Thymus (tissue), 11 donors: ENCODE measurements around the gene RGR. TPM values are rescaled to one million over a fixed set of nuclear protein-coding genes. Genes with fewer than 3 reads are reported as not detected.

ENCODE experiments used
- DNase-seq, 9 donors: peaks; one replicate each; pipeline ENCODE4 v3.0.0-alpha.2; 2013; ENCODE audit warnings: low spot score in 9 of 9, low read depth in 6 of 9, missing footprints in 1 of 9
- H3K27ac ChIP-seq, 2 donors: one replicate each; pipeline ENCODE4 v1.5.1; 2013; ENCODE audit warnings: control low read depth in 1 of 2, low read depth in 1 of 2, low read length in 1 of 2, mild to moderate bottlenecking in 1 of 2, moderate library complexity in 1 of 2
- H3K27me3 ChIP-seq, 2 donors: one replicate each; pipeline ENCODE4 v1.5.1; 2013; ENCODE audit warnings: low read length in 1 of 2; ENCODE audit not compliant: control insufficient read depth in 2 of 2, insufficient read depth in 1 of 2
- H3K36me3 ChIP-seq, 2 donors: one replicate each; pipeline ENCODE4 v1.5.1; 2013; ENCODE audit warnings: low read length in 1 of 2, mild to moderate bottlenecking in 1 of 2, moderate library complexity in 1 of 2; ENCODE audit not compliant: control insufficient read depth in 2 of 2, insufficient read depth in 2 of 2
- H3K4me1 ChIP-seq, 2 donors: one replicate each; pipeline ENCODE4 v1.5.1; 2013; ENCODE audit warnings: low read length in 2 of 2; ENCODE audit not compliant: control insufficient read depth in 2 of 2, insufficient read depth in 2 of 2
- H3K4me3 ChIP-seq, 2 donors: one replicate each; pipeline ENCODE4 v1.5.1; 2013; ENCODE audit warnings: low read length in 2 of 2, control low read depth in 1 of 2, mild to moderate bottlenecking in 1 of 2
- H3K9me3 ChIP-seq, 2 donors: one replicate each; pipeline ENCODE4 v1.5.1; 2013; ENCODE audit warnings: low read length in 1 of 2, mild to moderate bottlenecking in 1 of 2; ENCODE audit not compliant: control insufficient read depth in 2 of 2, insufficient read depth in 1 of 2
- WGBS: extraction: QIAGEN DNeasy Blood & Tissue Kit; methylation state at CpG from one replicate; pipeline ENCODE4 v1.1.7; 2013; 5-methylcytosine and 5-hydroxymethylcytosine counted together
- polyA plus RNA-seq: library from polyadenylated mRNA; stranded (reverse); fragments of 200-250 nt; gene quantifications from one replicate; pipeline ENCODE4 v1.2.3, GENCODE V29; 2013
- total RNA-seq: library from RNA; stranded (reverse); fragments of 120-200 nt; gene quantifications from one replicate; pipeline ENCODE4 v1.2.4, GENCODE V29; 2013
- donor health status: healthy.

Gene RGR
- total and polyA plus RNA-seq, 2 donors = 0.18 TPM; not detected in 1

- no peak for DNase-seq
- H3K27ac ChIP-seq = no peak overlapping the region
- WGBS = 72% methylated on average over 25 of the region's 25 CpGs
- H3K27me3 ChIP-seq = peaks cover 0 to 6% of the 10 kb centered on the region in 2 donors
- no peaks in the 10 kb centered on the region for H3K9me3 ChIP-seq
- H3K36me3 ChIP-seq = no peaks in the 10 kb centered on the region
- no peak overlapping the region for H3K4me3 ChIP-seq
- H3K4me1 ChIP-seq = no peaks in the 10 kb centered on the region
These were observed 30.7 kb upstream of the RGR start for GRCh38 chr10:84214046-84214572.

GRCh38 chr10:84214612-84215235 lies 30.1 kb upstream of the RGR start:
- Histone ChIP-seq H3K27me3 (peaks cover 0 to 6% of the 10 kb centered on the region in 2 donors), H3K4me1 (no peaks in the 10 kb centered on the region), H3K9me3 (no peaks in the 10 kb centered on the region), H3K27ac (no peak overlapping the region), H3K36me3 (no peaks in the 10 kb centered on the region), H3K4me3 (no peak overlapping the region)
- 56% methylated on average over 12 of the region's 12 CpGs for WGBS
- peak in 2 of 9 donors; percentile 39 to 52 for DNase-seq

GRCh38 chr10:84216834-84217233 lies 28.0 kb upstream of the RGR start:
- no peak for DNase-seq
- 95% methylated on average over 9 of the region's 9 CpGs for WGBS
- H3K4me1 ChIP-seq = no peaks in the 10 kb centered on the region

GRCh38 chr10:84217746-84218145 lies 27.1 kb upstream of the RGR start:
- no peak for DNase-seq
- H3K27ac ChIP-seq = no peak overlapping the region
- no peaks in the 10 kb centered on the region for H3K36me3 ChIP-seq
- peaks cover 0 to 4% of the 10 kb centered on the region in 2 donors for H3K27me3 ChIP-seq
- WGBS = 96% methylated on average over 4 of the region's 4 CpGs
- no peaks in the 10 kb centered on the region for H3K4me1 ChIP-seq
- H3K4me3 ChIP-seq = no peak overlapping the region
- no peaks in the 10 kb centered on the region for H3K9me3 ChIP-seq

More at GRCh38 chr10:84216834-84217233, 28.0 kb upstream of the RGR start:
- Histone ChIP-seq H3K27ac (no peak overlapping the region), H3K36me3 (no peaks in the 10 kb centered on the region), H3K9me3 (no peaks in the 10 kb centered on the region), H3K27me3 (peaks cover 0 to 4% of the 10 kb centered on the region in 2 donors), H3K4me3 (no peak overlapping the region)

- peaks cover 0 to 2% of the 10 kb centered on the region in 2 donors for H3K27me3 ChIP-seq
These were observed 22.9 kb upstream of the RGR start for GRCh38 chr10:84221916-84222315.

GRCh38 chr10:84224411-84225028 lies 20.3 kb upstream of the RGR start:
- Histone ChIP-seq H3K27ac (no peak overlapping the region), H3K4me1 (no peaks in the 10 kb centered on the region), H3K9me3 (no peaks in the 10 kb centered on the region), H3K4me3 (no peak overlapping the region), H3K27me3 (peaks cover 0 to 2% of the 10 kb centered on the region in 2 donors), H3K36me3 (no peaks in the 10 kb centered on the region)
- peak in 7 of 9 donors; percentile 6 to 43 (median 14) for DNase-seq
- 60% methylated on average over 6 of the region's 6 CpGs for WGBS

More at GRCh38 chr10:84221916-84222315, 22.9 kb upstream of the RGR start:
- Histone ChIP-seq H3K9me3 (no peaks in the 10 kb centered on the region), H3K4me3 (no peak overlapping the region), H3K4me1 (no peaks in the 10 kb centered on the region), H3K36me3 (no peaks in the 10 kb centered on the region), H3K27ac (no peak overlapping the region)
- WGBS = 86% methylated on average over 8 of the region's 8 CpGs
- no peak for DNase-seq

- Histone ChIP-seq H3K4me1 (no peaks in the 10 kb centered on the region), H3K27ac (no peak within 1 kb of the TSS), H3K4me3 (no peak within 1 kb of the TSS), H3K9me3 (no peaks in the 10 kb centered on the region), H3K27me3 (peaks cover 0 to 2% of the 10 kb centered on the region in 2 donors), H3K36me3 (no peaks in the 10 kb centered on the region)
- DNase-seq = no peak
- WGBS = 69% methylated on average over 6 of the region's 6 CpGs
These were observed 19.3 kb upstream of the RGR start, which contains the start of gene LRIT2 for GRCh38 chr10:84225427-84226173. Gene LRIT2 (minus strand): TSS chr10:84225544. CDS start chr10:84225520, 24 bp downstream.

- Histone ChIP-seq H3K36me3 (no peaks in the 10 kb centered on the region), H3K27me3 (peaks cover 0 to 2% of the 10 kb centered on the region in 2 donors), H3K4me1 (no peaks in the 10 kb centered on the region), H3K4me3 (no peak overlapping the region), H3K9me3 (no peaks in the 10 kb centered on the region), H3K27ac (no peak overlapping the region)
- WGBS = 89% methylated on average over 3 of the region's 3 CpGs
- DNase-seq = no peak
These were observed 18.2 kb upstream of the RGR start for GRCh38 chr10:84226616-84227015.

GRCh38 chr10:84227810-84228209 lies 17.0 kb upstream of the RGR start:
- Histone ChIP-seq H3K4me1 (no peaks in the 10 kb centered on the region), H3K9me3 (no peaks in the 10 kb centered on the region), H3K27me3 (peaks cover 0 to 2% of the 10 kb centered on the region in 2 donors), H3K4me3 (no peak overlapping the region), H3K27ac (no peak overlapping the region), H3K36me3 (no peaks in the 10 kb centered on the region)
- WGBS = 78% methylated on average over 4 of the region's 4 CpGs
- no peak for DNase-seq
